ENCODE measurements around the gene GRAP2.

- TF ChIP-seq CTCF (IDR thresholded peaks at IDR 0.05), result no peak
- no peak for TF ChIP-seq POLR2AphosphoS5 (IDR thresholded peaks at IDR 0.05; ENCODE audit: low read depth, low read length)
- TF ChIP-seq REST (IDR thresholded peaks at IDR 0.05; ENCODE audit: insufficient read depth in 1 of 2, low read depth in 2 of 2, low read length in 1 of 2), result no peak
Observed at GRCh38 chr22:39931251-39931650, 30.4 kb downstream of the GRAP2 start.

Measured in Panc1 (cell line).